Measurements from ENCODE around the gene ZNF160.

ZNF160 gene

GRCh38 chr19:53091413-53092254 is 11.6 kb downstream of the ZNF160 start:
- no peak for DNase-seq (ENCODE audit: low spot score)
- Histone ChIP-seq H3K4me3 (ENCODE audit: low read length in 2 of 2) (no peak overlapping the region), H4K8ac (ENCODE audit: low read depth, low read length) (no peak overlapping the region), H3K36me3 (replicated peaks in 1 of 2; ENCODE audit: control insufficient read depth in 2 of 2, insufficient read depth in 2 of 2, low read length in 2 of 2) (peaks cover 18 to 89% of the 10 kb centered on the region in 2 donors), H3K79me1 (ENCODE audit: low read depth, low read length) (no peaks in the 10 kb centered on the region), H3K4me1 (ENCODE audit: control insufficient read depth in 2 of 2, insufficient read depth in 1 of 2, low read depth in 1 of 2, low read length in 2 of 2) (peaks cover 0 to 5% of the 10 kb centered on the region in 2 donors), H2BK120ac (ENCODE audit: low read depth, low read length) (no peak overlapping the region), H3K4me2 (ENCODE audit: insufficient read depth, low read length, poor library complexity, severe bottlenecking) (no peak overlapping the region), H3K27me3 (ENCODE audit: control insufficient read depth in 3 of 3, insufficient read depth in 3 of 3, low read depth in 1 of 3, low read length in 3 of 3) (no peaks in the 10 kb centered on the region), H3K9ac (ENCODE audit: low read depth, low read length, poor library complexity) (no peak overlapping the region), H4K91ac (ENCODE audit: low read depth, low read length, poor library complexity) (no peak overlapping the region), H3K18ac (ENCODE audit: low read length) (no peak overlapping the region), H3K4ac (ENCODE audit: low read length) (no peak overlapping the region), H2BK12ac (ENCODE audit: low read length) (no peak overlapping the region), H2AK5ac (ENCODE audit: low read depth, low read length) (no peak overlapping the region), H2AFZ (ENCODE audit: low read length) (no peak overlapping the region), H3K27ac (replicated peaks; ENCODE audit: low read length) (no peak overlapping the region), H2BK15ac (ENCODE audit: low read length) (no peak overlapping the region), H3K9me3 (replicated peaks in 1 of 2; ENCODE audit: control insufficient read depth in 2 of 2, insufficient read depth in 1 of 2, low read depth in 1 of 2, low read length in 2 of 2) (peaks cover 0 to 2% of the 10 kb centered on the region in 2 donors), H3K23ac (ENCODE audit: low read depth, low read length, poor library complexity) (no peak overlapping the region), H3K14ac (ENCODE audit: low read length) (no peak overlapping the region), H2BK5ac (ENCODE audit: low read length) (no peak overlapping the region)
- WGBS, 2 donors (ENCODE audit: extremely low coverage in 2 of 2, insufficient read length in 2 of 2, insufficient replicate concordance in 1 of 2): no CpG with 5 or more reads among the region's 19 CpGs

- no peak overlapping the region for H3K4ac ChIP-seq (ENCODE audit: low read length)
- H3K14ac ChIP-seq (ENCODE audit: low read length): no peak overlapping the region
- H2BK12ac ChIP-seq (ENCODE audit: low read length): no peak overlapping the region
- H4K91ac ChIP-seq (ENCODE audit: low read depth, low read length, poor library complexity): no peak overlapping the region
- no peaks in the 10 kb centered on the region for H3K4me1 ChIP-seq (ENCODE audit: control insufficient read depth in 2 of 2, insufficient read depth in 1 of 2, low read depth in 1 of 2, low read length in 2 of 2)
- no peak overlapping the region for H3K4me2 ChIP-seq (ENCODE audit: insufficient read depth, low read length, poor library complexity, severe bottlenecking)
- no peak overlapping the region for H2AFZ ChIP-seq (ENCODE audit: low read length)
- no peak overlapping the region for H3K27ac ChIP-seq (replicated peaks; ENCODE audit: low read length)
- no peak overlapping the region for H3K23ac ChIP-seq (ENCODE audit: low read depth, low read length, poor library complexity)
- H2BK15ac ChIP-seq (ENCODE audit: low read length): no peak overlapping the region
- H2BK120ac ChIP-seq (ENCODE audit: low read depth, low read length): no peak overlapping the region
- H3K36me3 ChIP-seq (replicated peaks in 1 of 2; ENCODE audit: control insufficient read depth in 2 of 2, insufficient read depth in 2 of 2, low read length in 2 of 2): peaks cover 29 to 96% of the 10 kb centered on the region in 2 donors
- DNase-seq (ENCODE audit: low spot score): no peak
- no peak overlapping the region for H3K4me3 ChIP-seq (ENCODE audit: low read length in 2 of 2)
- peaks cover 2% of the 10 kb centered on the region in 2 donors for H3K9me3 ChIP-seq (replicated peaks in 1 of 2; ENCODE audit: control insufficient read depth in 2 of 2, insufficient read depth in 1 of 2, low read depth in 1 of 2, low read length in 2 of 2)
- H3K27me3 ChIP-seq (ENCODE audit: control insufficient read depth in 3 of 3, insufficient read depth in 3 of 3, low read depth in 1 of 3, low read length in 3 of 3): no peaks in the 10 kb centered on the region
- H2BK5ac ChIP-seq (ENCODE audit: low read length): no peak overlapping the region
- no peak overlapping the region for H3K9ac ChIP-seq (ENCODE audit: low read depth, low read length, poor library complexity)
- no peak overlapping the region for H3K18ac ChIP-seq (ENCODE audit: low read length)
- no peaks in the 10 kb centered on the region for H3K79me1 ChIP-seq (ENCODE audit: low read depth, low read length)
- H2AK5ac ChIP-seq (ENCODE audit: low read depth, low read length): no peak overlapping the region
- WGBS, 2 donors (ENCODE audit: extremely low coverage in 2 of 2, insufficient read length in 2 of 2, insufficient replicate concordance in 1 of 2): no CpG with 5 or more reads among the region's 6 CpGs
- no peak overlapping the region for H4K8ac ChIP-seq (ENCODE audit: low read depth, low read length)
These were observed 15.1 kb downstream of the ZNF160 start for GRCh38 chr19:53088091-53088490.

- Histone ChIP-seq H2BK12ac (ENCODE audit: low read length) (no peak overlapping the region), H2AFZ (ENCODE audit: low read length) (no peak overlapping the region), H4K91ac (ENCODE audit: low read depth, low read length, poor library complexity) (no peak overlapping the region), H2BK5ac (ENCODE audit: low read length) (no peak overlapping the region), H3K4me1 (ENCODE audit: control insufficient read depth in 2 of 2, insufficient read depth in 1 of 2, low read depth in 1 of 2, low read length in 2 of 2) (no peaks in the 10 kb centered on the region), H3K27me3 (ENCODE audit: control insufficient read depth in 3 of 3, insufficient read depth in 3 of 3, low read depth in 1 of 3, low read length in 3 of 3) (no peaks in the 10 kb centered on the region), H3K27ac (replicated peaks; ENCODE audit: low read length) (no peak overlapping the region), H3K4ac (ENCODE audit: low read length) (no peak overlapping the region), H3K4me3 (ENCODE audit: low read length in 2 of 2) (no peak overlapping the region), H3K18ac (ENCODE audit: low read length) (no peak overlapping the region), H3K9me3 (replicated peaks in 1 of 2; ENCODE audit: control insufficient read depth in 2 of 2, insufficient read depth in 1 of 2, low read depth in 1 of 2, low read length in 2 of 2) (peaks cover 2 to 14% of the 10 kb centered on the region in 2 donors), H3K14ac (ENCODE audit: low read length) (no peak overlapping the region), H3K36me3 (replicated peaks in 1 of 2; ENCODE audit: control insufficient read depth in 2 of 2, insufficient read depth in 2 of 2, low read length in 2 of 2) (peaks cover 29 to 97% of the 10 kb centered on the region in 2 donors), H2BK120ac (ENCODE audit: low read depth, low read length) (no peak overlapping the region), H4K8ac (ENCODE audit: low read depth, low read length) (no peak overlapping the region), H2BK15ac (ENCODE audit: low read length) (no peak overlapping the region), H3K9ac (ENCODE audit: low read depth, low read length, poor library complexity) (no peak overlapping the region), H3K4me2 (ENCODE audit: insufficient read depth, low read length, poor library complexity, severe bottlenecking) (no peak overlapping the region), H2AK5ac (ENCODE audit: low read depth, low read length) (no peak overlapping the region), H3K23ac (ENCODE audit: low read depth, low read length, poor library complexity) (no peak overlapping the region), H3K79me1 (ENCODE audit: low read depth, low read length) (no peaks in the 10 kb centered on the region)
- no CpG with 5 or more reads among the region's 5 CpGs for WGBS, 2 donors (ENCODE audit: extremely low coverage in 2 of 2, insufficient read length in 2 of 2, insufficient replicate concordance in 1 of 2)
- no peak for DNase-seq (ENCODE audit: low spot score)
These were observed 16.3 kb downstream of the ZNF160 start for GRCh38 chr19:53086949-53087348.

- H3K4me1 ChIP-seq (ENCODE audit: control insufficient read depth in 2 of 2, insufficient read depth in 1 of 2, low read depth in 1 of 2, low read length in 2 of 2): no peaks in the 10 kb centered on the region
- no peak overlapping the region for H3K18ac ChIP-seq (ENCODE audit: low read length)
- no CpG with 5 or more reads among the region's 7 CpGs for WGBS, 2 donors (ENCODE audit: extremely low coverage in 2 of 2, insufficient read length in 2 of 2, insufficient replicate concordance in 1 of 2)
- no peak overlapping the region for H2BK15ac ChIP-seq (ENCODE audit: low read length)
- no peak overlapping the region for H3K23ac ChIP-seq (ENCODE audit: low read depth, low read length, poor library complexity)
- no peak overlapping the region for H3K4me3 ChIP-seq (ENCODE audit: low read length in 2 of 2)
- no peak overlapping the region for H2AK5ac ChIP-seq (ENCODE audit: low read depth, low read length)
- H2BK12ac ChIP-seq (ENCODE audit: low read length): no peak overlapping the region
- no peaks in the 10 kb centered on the region for H3K27me3 ChIP-seq (ENCODE audit: control insufficient read depth in 3 of 3, insufficient read depth in 3 of 3, low read depth in 1 of 3, low read length in 3 of 3)
- H2BK5ac ChIP-seq (ENCODE audit: low read length): no peak overlapping the region
- no peak overlapping the region for H2AFZ ChIP-seq (ENCODE audit: low read length)
- H3K9ac ChIP-seq (ENCODE audit: low read depth, low read length, poor library complexity): no peak overlapping the region
- H3K4ac ChIP-seq (ENCODE audit: low read length): no peak overlapping the region
- no peak for DNase-seq (ENCODE audit: low spot score)
- H2BK120ac ChIP-seq (ENCODE audit: low read depth, low read length): no peak overlapping the region
- H4K8ac ChIP-seq (ENCODE audit: low read depth, low read length): no peak overlapping the region
- no peak overlapping the region for H4K91ac ChIP-seq (ENCODE audit: low read depth, low read length, poor library complexity)
- H3K4me2 ChIP-seq (ENCODE audit: insufficient read depth, low read length, poor library complexity, severe bottlenecking): no peak overlapping the region
- peaks cover 24 to 97% of the 10 kb centered on the region in 2 donors for H3K36me3 ChIP-seq (replicated peaks in 1 of 2; ENCODE audit: control insufficient read depth in 2 of 2, insufficient read depth in 2 of 2, low read length in 2 of 2)
- H3K27ac ChIP-seq (replicated peaks; ENCODE audit: low read length): no peak overlapping the region
- H3K14ac ChIP-seq (ENCODE audit: low read length): no peak overlapping the region
- H3K79me1 ChIP-seq (ENCODE audit: low read depth, low read length): no peaks in the 10 kb centered on the region
- peaks cover 0 to 28% of the 10 kb centered on the region in 2 donors for H3K9me3 ChIP-seq (replicated peaks in 1 of 2; ENCODE audit: control insufficient read depth in 2 of 2, insufficient read depth in 1 of 2, low read depth in 1 of 2, low read length in 2 of 2)
These were observed 17.7 kb downstream of the ZNF160 start for GRCh38 chr19:53085496-53085895.

Measured in neuronal stem cell (in vitro differentiated cells).